SK-N-MC (cell line): ENCODE data around the gene STRBP.

Experiments used
- EZH2 ChIP-seq: fragments of 200-600 bp; sonication (generic); IDR thresholded peaks from one replicate; pipeline ENCODE4 v1.6.1; 2017; ENCODE audit warnings: antibody characterized with exemption
- FOXP2 ChIP-seq: optimal IDR thresholded peaks from 2 replicates; pipeline ENCODE3; 2011; ENCODE audit warnings: mild to moderate bottlenecking, moderate library complexity; ENCODE audit not compliant: insufficient read depth; ENCODE audit errors: extremely low read length, control extremely low read depth
- POLR2AphosphoS5 ChIP-seq: IDR thresholded peaks from 2 replicates; pipeline ENCODE4 v1.6.1; 2012; ENCODE audit warnings: mild to moderate bottlenecking, low read depth, low read length, borderline replicate concordance

DNA sequence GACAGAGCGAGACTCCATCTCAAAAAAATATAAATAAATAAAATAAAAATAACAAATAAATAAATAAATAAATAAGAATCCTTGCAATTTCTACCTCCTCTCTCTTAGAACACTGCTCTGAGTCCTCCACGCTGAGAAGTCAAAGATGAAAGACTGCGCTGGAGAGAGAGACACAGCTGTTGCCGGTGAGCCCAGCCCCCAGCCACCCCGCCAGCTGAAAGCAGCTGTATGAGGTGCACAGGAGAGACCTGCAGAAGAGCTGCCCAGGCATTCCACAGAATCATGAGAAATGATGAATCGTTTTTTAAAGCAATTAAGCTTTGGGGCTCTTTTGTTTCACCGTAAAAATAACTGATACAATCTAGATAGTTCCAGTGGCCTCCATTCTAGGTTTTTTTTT, 16.3 kb upstream of the STRBP start:
- TF ChIP-seq POLR2AphosphoS5 (no peak), EZH2 (no peak), FOXP2 (no peak)
